DND-41 (cell line): Measurements from ENCODE around the gene SPINK13.

ENCODE experiments used
- ATAC-seq: fragments of 200-7000 bp; cut with Tn5 transposase; 3 replicates; pipeline ENCODE4 v1.9.1; 2021; ENCODE audit warnings: low read depth; ENCODE audit not compliant: insufficient read depth
- DNase-seq: peaks from one replicate; pipeline ENCODE4 v3.0.0-alpha.2; 2020
- H2AFZ ChIP-seq: 2 replicates; pipeline ENCODE4 v1.6.0; 2012; ENCODE audit warnings: low read depth, low read length
- H3K27ac ChIP-seq: 2 replicates; pipeline ENCODE4 v1.5.1; 2012; ENCODE audit warnings: low read length, inconsistent platforms
- H3K27me3 ChIP-seq: fragments of 200-600 bp; sonication (generic); 2 replicates; pipeline ENCODE4 v1.6.0; 2012; ENCODE audit warnings: low read length, mild to moderate bottlenecking, inconsistent platforms; ENCODE audit not compliant: insufficient read depth, poor library complexity
- H3K36me3 ChIP-seq: 2 replicates; pipeline ENCODE4 v1.5.1; 2012; ENCODE audit warnings: low read length, inconsistent platforms; ENCODE audit not compliant: insufficient read depth
- H3K4me1 ChIP-seq: 2 replicates; pipeline ENCODE4 v1.5.1; 2012; ENCODE audit warnings: mild to moderate bottlenecking, low read length; ENCODE audit not compliant: insufficient read depth
- H3K4me2 ChIP-seq: 2 replicates; pipeline ENCODE4 v1.6.0; 2012; ENCODE audit warnings: mild to moderate bottlenecking, moderate library complexity, low read length, inconsistent platforms; ENCODE audit not compliant: insufficient read depth
- H3K4me3 ChIP-seq, 2 experiments: fragments of 200-600 bp in 1 of 2; shearing (Covaris generic) in 1 of 2; 2 replicates each; pipeline ENCODE4 v1.5.1; 2012 to 2016; ENCODE audit warnings: inconsistent platforms in 2 of 2, low read length in 2 of 2, mild to moderate bottlenecking in 2 of 2, low read depth in 1 of 2, moderate library complexity in 1 of 2
- H3K79me2 ChIP-seq: 2 replicates; pipeline ENCODE4 v1.6.0; 2012; ENCODE audit warnings: low read length, inconsistent platforms; ENCODE audit not compliant: insufficient read depth
- H3K9ac ChIP-seq: 2 replicates; pipeline ENCODE4 v1.6.0; 2012; ENCODE audit warnings: low read depth, mild to moderate bottlenecking, inconsistent platforms, low read length, moderate library complexity
- H3K9me3 ChIP-seq: 2 replicates; pipeline ENCODE4 v1.5.1; 2012; ENCODE audit warnings: low read length, moderate library complexity, mild to moderate bottlenecking, inconsistent platforms; ENCODE audit not compliant: insufficient read depth, severe bottlenecking
- H4K20me1 ChIP-seq: 2 replicates; pipeline ENCODE4 v1.6.0; 2012; ENCODE audit warnings: low read length; ENCODE audit not compliant: insufficient read depth
- EZH2 ChIP-seq: IDR thresholded peaks from 3 replicates; pipeline ENCODE4 v1.6.1; 2012; ENCODE audit warnings: borderline replicate concordance, low read depth, mild to moderate bottlenecking, moderate library complexity, low read length, inconsistent platforms; ENCODE audit not compliant: severe bottlenecking
- TF ChIP-seq, protein P1 (sequence below): IDR thresholded peaks from 2 replicates; pipeline ENCODE4 v1.5.1; 2012; ENCODE audit warnings: borderline replicate concordance, low read length, moderate library complexity, mild to moderate bottlenecking; ENCODE audit not compliant: poor library complexity, severe bottlenecking; ENCODE audit errors: extremely low read depth

SPINK13 gene

GRCh38 chr5:148228392-148228984, 40.1 kb upstream of the SPINK13 start:
- Histone ChIP-seq H2AFZ (no peak overlapping the region), H3K4me2 (no peak overlapping the region), H3K4me3 (no peak overlapping the region), H3K4me1 (no peaks in the 10 kb centered on the region), H4K20me1 (no peaks in the 10 kb centered on the region), H3K27ac (no peak overlapping the region), H3K9ac (no peak overlapping the region), H3K27me3 (no peaks in the 10 kb centered on the region), H3K79me2 (no peaks in the 10 kb centered on the region), H3K9me3 (no peaks in the 10 kb centered on the region), H3K36me3 (no peaks in the 10 kb centered on the region)
- ATAC-seq (no peak), DNase-seq (no peak)
- TF ChIP-seq EZH2: no peak
- TF ChIP-seq, protein P1, sequence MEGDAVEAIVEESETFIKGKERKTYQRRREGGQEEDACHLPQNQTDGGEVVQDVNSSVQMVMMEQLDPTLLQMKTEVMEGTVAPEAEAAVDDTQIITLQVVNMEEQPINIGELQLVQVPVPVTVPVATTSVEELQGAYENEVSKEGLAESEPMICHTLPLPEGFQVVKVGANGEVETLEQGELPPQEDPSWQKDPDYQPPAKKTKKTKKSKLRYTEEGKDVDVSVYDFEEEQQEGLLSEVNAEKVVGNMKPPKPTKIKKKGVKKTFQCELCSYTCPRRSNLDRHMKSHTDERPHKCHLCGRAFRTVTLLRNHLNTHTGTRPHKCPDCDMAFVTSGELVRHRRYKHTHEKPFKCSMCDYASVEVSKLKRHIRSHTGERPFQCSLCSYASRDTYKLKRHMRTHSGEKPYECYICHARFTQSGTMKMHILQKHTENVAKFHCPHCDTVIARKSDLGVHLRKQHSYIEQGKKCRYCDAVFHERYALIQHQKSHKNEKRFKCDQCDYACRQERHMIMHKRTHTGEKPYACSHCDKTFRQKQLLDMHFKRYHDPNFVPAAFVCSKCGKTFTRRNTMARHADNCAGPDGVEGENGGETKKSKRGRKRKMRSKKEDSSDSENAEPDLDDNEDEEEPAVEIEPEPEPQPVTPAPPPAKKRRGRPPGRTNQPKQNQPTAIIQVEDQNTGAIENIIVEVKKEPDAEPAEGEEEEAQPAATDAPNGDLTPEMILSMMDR: no peak

- DNase-seq: no peak
- ATAC-seq: no peak
- H3K9me3 ChIP-seq: no peaks in the 10 kb centered on the region
- H2AFZ ChIP-seq: no peak overlapping the region
- H3K27ac ChIP-seq: no peak overlapping the region
- no peak overlapping the region for H3K4me2 ChIP-seq
- H3K27me3 ChIP-seq: no peaks in the 10 kb centered on the region
- no peaks in the 10 kb centered on the region for H3K79me2 ChIP-seq
- no peak overlapping the region for H3K4me3 ChIP-seq
- H3K36me3 ChIP-seq: no peaks in the 10 kb centered on the region
- TF ChIP-seq, protein P1: no peak
- no peak for TF ChIP-seq EZH2
- no peaks in the 10 kb centered on the region for H3K4me1 ChIP-seq
- no peaks in the 10 kb centered on the region for H4K20me1 ChIP-seq
- no peak overlapping the region for H3K9ac ChIP-seq
Measured at GRCh38 chr5:148229840-148230239, 38.8 kb upstream of the SPINK13 start.

- H3K36me3 ChIP-seq: no peaks in the 10 kb centered on the region
- no peak overlapping the region for H3K27ac ChIP-seq
- no peak overlapping the region for H3K9ac ChIP-seq
- H2AFZ ChIP-seq: no peak overlapping the region
- H3K27me3 ChIP-seq: no peaks in the 10 kb centered on the region
- TF ChIP-seq EZH2: no peak
- H3K4me2 ChIP-seq: no peak overlapping the region
- H3K4me1 ChIP-seq: no peaks in the 10 kb centered on the region
- no peak for ATAC-seq
- H3K4me3 ChIP-seq: no peak overlapping the region
- no peaks in the 10 kb centered on the region for H4K20me1 ChIP-seq
- no peaks in the 10 kb centered on the region for H3K79me2 ChIP-seq
- DNase-seq: no peak
- no peaks in the 10 kb centered on the region for H3K9me3 ChIP-seq
Measured at GRCh38 chr5:148230240-148230639, 38.4 kb upstream of the SPINK13 start.

GRCh38 chr5:148237785-148238417, 30.7 kb upstream of the SPINK13 start:
- no peaks in the 10 kb centered on the region for H3K9me3 ChIP-seq
- no peak for ATAC-seq
- no peaks in the 10 kb centered on the region for H3K79me2 ChIP-seq
- TF ChIP-seq, protein P1: no peak
- TF ChIP-seq EZH2: no peak
- H3K4me1 ChIP-seq: no peaks in the 10 kb centered on the region
- DNase-seq: no peak
- no peak overlapping the region for H3K27ac ChIP-seq
- no peaks in the 10 kb centered on the region for H4K20me1 ChIP-seq
- no peak overlapping the region for H3K4me2 ChIP-seq
- H2AFZ ChIP-seq: no peak overlapping the region
- no peaks in the 10 kb centered on the region for H3K27me3 ChIP-seq
- no peak overlapping the region for H3K4me3 ChIP-seq
- no peaks in the 10 kb centered on the region for H3K36me3 ChIP-seq
- H3K9ac ChIP-seq: no peak overlapping the region
